Stimulated activated CD4-positive, alpha-beta T cell treated with anti-CD3 and anti-CD28 coated beads, Interleukin-2, amount 100 ng/mL, for 48 hours (primary cell): ENCODE results near the gene METAP1D.
"Not testable (repeated sequence)": the region's sequence is repeated elsewhere in the genome, so short reads cannot be mapped to it uniquely, and the experiment has no call there.

Source experiments
- DNase-seq, 2 donors: peaks; one replicate each; pipeline ENCODE4 v3.0.0-alpha.2; 2020

Gene METAP1D

DNA sequence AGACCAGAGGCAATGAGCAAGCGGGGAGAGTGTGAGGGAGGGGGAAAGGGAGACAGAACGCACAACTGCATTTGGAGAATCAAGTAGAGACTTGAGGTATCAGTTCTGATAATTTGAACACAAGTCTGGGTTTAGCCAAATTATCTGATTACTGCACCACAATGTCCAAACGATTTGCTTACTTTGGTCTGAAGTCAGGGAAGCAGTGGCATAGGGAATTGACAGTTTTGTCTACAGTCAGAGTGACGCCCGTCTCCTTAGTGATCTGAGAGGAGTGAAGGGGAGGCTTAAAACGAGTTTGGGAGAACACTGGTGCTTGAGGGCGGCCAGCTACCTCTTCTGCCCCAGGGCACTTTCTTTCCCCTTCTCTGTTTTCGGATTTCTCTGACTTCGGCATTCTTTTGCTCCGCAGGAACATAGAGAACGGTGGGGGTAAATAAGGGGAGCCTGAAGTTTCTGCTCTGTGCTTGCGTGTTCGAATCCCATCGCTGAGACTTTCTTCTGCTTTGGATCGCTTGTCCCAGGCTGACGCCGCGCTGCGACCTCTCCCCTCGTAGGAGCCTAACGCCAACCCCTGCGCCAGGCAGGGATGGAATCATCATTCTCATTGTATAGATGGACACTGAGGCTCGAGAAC, 105.8 kb downstream of the METAP1D start:
- no peak for DNase-seq

DNA sequence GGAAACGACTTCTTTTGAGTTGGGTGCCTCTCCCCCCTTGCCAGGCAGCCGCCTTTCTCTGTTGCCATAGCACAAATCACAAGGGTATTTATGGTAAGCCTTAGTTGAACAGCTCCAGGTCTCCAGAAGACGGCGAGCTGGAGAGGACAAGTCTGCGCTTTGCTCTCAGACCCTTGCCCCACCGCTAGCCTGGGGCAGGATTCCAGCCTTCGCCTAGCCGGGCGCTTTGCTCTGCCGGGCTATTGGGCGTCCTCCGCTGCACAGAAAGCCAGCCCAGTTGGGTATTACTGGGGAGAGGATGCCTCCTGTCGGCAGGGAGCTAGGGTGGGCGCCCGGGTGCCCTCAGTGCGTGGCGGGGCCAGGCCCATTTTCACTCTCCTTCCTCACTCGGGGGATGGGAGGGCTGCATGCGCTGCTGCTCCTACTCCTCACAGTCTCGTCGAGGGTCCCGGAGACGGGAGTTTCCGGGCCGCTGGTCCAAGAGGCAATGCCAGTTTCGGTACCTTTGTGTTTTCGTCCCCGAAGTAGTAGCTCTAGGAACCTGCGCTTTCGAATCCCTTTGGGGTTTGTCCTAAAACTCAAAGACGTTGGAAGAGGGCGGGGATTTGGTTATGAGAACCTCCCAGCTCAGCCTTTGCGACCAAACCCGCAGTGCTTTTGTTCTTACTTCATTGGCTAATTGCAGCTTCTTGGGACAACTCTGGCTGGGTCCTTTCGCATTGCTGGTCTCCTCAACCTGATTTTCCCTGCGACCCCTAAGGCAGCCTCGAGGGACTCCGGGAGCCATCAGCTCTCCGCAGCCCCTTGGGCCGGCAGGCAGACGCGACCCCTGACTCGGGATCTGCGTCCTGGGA, 106.6 kb downstream of the METAP1D start:
- DNase-seq, result no peak

DNA sequence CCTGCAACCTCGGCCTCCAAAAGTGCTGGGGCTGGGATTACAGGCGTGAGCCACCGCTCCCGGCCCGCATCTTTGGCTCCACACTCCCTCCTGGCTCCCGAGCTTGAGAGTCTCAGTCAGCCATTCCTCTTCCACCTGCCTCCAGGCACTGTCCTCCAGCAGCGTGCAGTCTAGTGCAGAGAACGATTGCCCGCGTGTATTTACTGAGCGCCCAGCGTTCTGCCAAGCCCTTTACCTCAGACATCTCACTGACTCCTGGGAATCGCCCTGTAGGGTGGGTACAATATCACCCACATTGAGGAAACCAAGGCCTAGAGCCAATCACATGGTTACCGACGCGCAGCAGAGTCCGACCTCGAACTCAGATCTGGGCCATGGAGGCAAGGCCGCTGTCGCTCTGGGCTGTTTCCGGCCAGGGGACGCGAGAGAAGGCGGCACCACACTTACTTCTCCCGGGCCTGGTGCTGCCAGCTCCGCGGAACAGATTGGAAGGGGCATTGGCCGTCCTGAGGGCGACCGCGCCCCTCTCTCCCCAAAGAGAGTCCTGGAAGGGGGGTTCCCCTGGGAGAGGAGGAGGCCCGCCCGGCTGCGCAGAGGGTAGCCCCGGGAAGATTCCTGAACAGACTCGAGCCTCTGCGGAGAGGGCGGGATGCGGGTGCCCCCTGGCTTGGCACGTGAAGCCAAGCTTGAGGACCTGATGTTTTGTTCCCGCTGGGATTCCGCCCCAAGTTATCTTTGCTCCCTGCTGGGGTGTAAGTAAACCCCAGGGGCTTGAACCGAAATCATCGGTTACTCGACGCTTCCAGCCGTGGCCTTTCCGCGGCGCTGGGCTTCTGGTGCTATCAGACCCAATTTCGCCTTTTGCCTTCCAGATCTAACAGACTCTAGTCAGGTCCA, 108.2 kb downstream of the METAP1D start:
- no peak for DNase-seq

DNA sequence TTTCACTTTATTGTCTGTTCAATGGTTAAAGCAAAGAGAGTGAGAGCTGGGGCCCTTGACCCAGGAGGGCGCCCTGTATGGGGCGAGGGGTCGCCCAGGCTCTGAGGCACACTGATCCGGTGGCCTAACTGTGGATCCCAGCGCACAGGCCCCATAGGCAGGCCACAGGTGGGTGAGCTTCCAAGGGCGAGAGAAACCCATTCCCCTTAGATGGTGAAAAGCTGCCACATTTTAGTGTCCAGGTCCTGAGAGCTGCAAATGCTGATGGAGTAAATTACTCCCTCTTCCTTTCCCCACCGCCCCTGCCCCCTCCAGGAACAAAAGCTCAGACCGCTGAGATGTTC, 108.8 kb downstream of the METAP1D start:
- DNase-seq, result no peak

DNA sequence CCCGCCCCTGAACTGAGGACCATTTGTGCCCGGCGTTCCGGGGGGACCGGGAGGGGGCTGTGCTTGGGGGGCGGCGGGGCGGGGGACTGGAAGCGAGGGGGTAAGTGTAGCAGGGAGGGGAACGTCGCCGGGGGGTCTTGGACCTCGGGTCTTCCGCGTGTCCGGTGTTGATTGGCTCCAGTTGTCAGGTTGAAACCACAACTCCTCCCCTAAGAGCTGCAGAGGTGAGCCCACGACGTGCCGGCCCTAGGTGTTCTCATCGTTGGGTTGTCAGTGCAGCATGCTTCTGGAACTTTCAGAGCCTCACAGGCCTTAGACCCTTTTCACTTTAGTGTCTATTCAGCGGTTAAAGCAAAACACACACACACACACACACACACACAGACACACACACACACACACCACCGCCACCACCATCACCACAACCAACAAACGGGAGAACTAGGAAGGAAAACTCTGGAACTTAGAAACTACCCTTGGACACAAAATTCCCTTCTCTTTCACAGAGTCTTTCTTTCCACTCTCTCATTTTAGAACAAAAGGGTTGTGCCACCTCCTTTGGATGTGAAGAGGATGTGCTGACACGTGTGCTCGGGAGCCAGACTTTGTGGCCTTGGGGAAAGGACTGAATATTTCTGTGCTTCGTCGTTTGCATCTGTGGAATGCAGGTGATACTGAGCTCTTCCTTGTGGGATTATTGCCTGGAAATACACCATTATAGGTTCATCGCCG, 109.7 kb downstream of the METAP1D start:
- no peak for DNase-seq

DNA sequence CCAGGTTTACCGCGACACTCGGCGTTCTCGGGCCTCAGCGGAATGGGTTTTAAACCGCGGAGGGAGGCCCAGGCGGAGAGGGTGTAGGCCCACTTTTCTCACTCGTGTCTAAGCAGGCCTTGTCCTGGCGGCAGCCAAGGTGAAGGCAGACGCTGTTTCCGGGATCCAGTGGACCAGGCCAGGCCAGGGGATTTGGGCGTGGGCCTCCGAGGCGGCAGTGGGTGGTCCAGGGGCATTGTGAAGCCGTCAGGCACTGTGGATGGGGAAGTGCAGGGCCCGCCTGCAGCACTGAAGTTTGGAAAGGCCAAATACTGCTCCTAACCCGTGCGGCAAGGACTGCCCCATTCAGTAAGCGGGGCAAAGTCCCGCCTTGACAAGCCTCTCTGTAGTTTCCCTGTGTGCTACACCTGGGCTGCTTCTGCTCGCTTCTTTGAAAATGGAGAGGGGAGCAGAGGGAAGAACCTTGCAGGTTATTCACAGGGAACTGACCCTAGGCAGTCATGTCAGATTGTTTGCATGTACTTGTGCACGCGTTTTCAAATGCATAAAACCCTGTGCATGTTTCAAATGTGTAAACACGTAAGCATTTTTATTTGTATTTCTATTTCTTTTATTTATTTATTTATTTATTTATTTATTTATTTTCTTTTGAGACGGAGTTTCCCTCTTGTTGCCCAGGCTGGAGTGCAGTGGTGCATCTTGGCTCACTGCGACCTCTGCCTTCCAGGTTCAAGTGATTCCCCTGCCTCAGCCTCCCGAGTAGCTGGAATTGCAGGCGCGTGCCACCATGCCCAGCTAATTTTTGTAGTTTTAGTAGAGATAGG, 110.4 kb downstream of the METAP1D start:
- no peak for DNase-seq

DNA sequence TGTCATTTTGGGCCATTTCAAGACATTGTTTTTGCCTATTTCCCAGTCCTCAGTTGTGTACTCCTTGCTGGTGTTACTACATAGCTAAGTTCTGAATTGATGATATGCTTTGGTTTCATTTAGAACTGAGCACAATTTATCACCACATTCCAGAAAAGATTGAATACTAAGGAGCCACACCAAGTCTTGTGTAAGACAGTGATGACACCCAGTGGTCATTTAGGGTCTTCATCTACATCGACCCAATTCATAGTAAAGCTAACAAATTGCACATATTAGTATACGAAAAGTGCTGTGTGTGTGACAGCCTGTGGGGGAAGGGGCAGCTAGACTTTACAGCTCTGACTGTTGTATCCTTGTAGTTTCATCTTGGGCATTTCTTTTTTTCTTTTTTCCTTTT, 113.9 kb downstream of the METAP1D start:
- no peak for DNase-seq

DNA sequence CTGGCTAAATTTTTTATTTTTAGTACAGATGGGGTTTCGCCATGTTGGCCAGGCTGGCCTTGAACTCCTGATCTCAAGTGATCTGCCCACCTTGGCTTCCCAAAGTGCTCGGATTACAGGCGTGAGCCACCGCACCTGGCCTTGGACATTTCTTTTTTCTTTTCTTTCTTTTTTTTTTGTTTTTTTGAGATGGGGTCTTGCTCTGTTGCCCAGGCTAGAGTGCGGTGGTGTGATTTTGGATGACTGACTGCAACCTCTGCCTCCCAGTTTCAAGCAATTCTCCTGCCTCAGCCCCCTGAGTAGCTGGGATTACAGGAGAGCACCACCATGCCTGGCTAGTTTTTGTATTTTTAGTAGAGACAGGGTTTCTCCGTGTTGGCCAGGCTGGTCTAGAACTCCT, 114.4 kb downstream of the METAP1D start:
- DNase-seq, result not testable (repeated sequence)

DNA sequence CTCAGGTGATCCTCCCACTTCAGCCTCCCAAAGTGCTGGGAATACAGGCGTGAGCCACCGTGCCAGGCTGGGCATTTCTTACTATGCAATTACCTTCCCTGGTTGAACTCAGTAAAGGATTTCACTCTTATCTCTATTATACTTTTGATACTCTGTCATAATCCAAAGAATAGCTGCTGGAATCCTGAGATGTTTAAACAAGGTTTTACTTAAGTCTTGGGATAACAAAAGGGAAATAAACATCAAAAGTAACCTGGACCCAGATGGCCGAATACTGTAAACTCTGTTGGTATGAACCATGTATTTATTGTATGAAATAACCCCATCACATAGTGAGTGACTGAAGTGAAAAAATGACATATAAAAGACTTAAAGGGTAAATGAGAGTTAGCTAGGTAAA, 114.8 kb downstream of the METAP1D start:
- no peak for DNase-seq

DNA sequence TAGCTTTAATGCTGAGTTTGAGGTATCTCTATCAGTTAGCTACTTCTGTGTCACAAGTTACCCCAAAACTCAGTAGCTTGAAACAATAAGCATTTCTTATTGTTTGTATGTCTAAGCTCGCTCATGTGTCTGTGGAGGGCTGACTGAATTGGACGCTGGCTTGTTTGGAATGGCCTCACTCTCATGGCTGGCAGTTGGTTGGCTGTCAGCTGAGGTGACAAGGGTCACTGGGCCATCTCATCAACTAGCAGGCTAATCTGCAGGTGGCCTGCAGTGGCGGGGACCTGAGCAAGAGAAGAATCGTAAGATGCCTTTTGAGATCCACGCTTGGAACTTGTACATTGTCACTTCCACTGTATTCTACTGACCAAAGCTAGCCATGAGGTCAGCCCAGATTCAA, 116.4 kb downstream of the METAP1D start:
- DNase-seq, result no peak

DNA sequence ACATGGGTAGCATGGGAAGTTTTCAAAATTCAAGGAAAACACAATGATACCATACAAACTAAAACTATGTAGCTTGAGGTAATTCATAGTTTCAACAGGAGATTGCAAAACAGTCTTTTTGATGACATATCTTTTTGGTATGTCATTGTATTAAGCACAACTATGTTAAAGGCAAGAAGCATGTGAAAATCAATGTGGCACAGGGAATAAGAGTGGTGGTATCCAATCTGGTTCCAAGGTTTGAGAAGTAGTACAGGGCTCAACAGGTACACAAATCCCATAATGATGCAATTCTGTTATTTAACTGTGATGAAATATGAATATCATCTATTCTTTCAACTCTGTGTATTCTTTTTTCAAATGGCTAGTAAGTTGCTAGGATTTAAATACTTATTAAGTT, 119.3 kb downstream of the METAP1D start:
- no peak for DNase-seq

DNA sequence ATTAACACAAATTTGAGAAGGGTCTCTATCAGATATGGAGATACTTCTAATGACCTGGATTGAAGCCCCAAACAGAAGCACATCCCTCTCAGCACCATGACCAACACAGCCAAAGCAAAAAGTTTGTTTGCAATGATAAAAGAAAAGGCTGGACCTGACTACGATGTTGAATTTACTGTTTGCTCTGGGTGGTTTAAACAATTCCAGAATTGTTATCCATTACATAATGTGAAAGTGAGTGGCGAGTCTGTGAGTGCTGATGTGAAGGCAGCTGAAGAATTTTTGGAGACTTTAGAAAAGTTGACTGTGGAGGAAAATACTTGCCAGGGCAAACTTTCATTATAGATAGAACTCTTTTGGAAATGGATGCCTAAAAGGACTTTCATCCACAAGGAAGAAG, 120.4 kb downstream of the METAP1D start:
- no peak for DNase-seq

DNA sequence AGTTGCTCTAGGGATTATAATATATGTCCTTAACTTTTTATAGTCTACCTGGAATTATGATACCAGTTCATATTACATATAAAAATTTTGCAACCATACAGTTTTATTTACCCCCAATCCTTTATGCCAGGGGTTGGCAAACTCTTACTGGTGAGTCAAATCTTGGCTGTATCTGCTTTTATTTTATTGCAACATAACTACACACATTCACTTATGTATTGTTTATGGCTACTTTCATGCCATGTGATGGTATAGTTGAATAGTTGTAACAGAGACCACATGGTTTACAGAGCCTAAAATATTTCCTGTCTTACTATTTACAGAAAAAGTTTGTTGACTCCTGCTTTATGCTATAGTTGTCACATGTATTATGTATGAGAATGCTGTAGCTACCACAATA, 128.7 kb downstream of the METAP1D start:
- no peak for DNase-seq

DNA sequence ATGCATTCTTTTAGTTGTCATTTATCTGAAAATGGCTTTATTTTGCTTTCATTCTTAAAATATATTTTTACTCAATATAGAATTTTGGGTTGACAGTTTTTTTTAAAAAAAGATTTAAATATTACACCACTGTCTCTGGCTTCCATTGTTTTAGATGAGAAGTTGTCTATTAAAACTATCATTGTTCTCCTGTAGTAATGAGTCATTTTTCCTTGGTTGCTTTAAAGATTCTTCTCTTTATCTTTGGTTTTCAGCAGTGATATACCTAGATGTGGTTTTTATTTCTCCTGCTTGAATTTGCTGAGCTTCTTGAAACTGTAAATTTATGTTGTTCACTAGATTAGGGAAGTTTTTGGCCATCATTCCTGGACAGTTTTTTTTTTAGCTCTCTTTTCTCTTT, 129.7 kb downstream of the METAP1D start:
- DNase-seq, result no peak
